NCI-H69 (cell line): ENCODE measurements around the gene LYPD6B.
A peak's percentile ranks its signal among the peaks of the same experiment; 100 is the strongest.

Experiments used
- DNase-seq: peaks from one replicate; lab custom pipeline; 2025; lab: John Stamatoyannopoulos, UW

The LYPD6B gene

GRCh38 chr2:149160701-149161217 is 122.3 kb downstream of the LYPD6B start:
- DNase-seq: no peak

- no peak for DNase-seq
These were observed 123.2 kb downstream of the LYPD6B start for GRCh38 chr2:149161481-149162225.

GRCh38 chr2:149164296-149164695 is 125.8 kb downstream of the LYPD6B start:
- DNase-seq: no peak

GRCh38 chr2:149164827-149165226 is 126.3 kb downstream of the LYPD6B start:
- no peak for DNase-seq

- no peak for DNase-seq
These were observed 128.7 kb downstream of the LYPD6B start for GRCh38 chr2:149167001-149167780.

- DNase-seq: no peak
These were observed 129.4 kb downstream of the LYPD6B start for GRCh38 chr2:149167941-149168340.

GRCh38 chr2:149169656-149170055 is 131.2 kb downstream of the LYPD6B start:
- peak; percentile 65 for DNase-seq

- DNase-seq: peak; percentile 45
These were observed 131.7 kb downstream of the LYPD6B start for GRCh38 chr2:149170156-149170555.

- DNase-seq: no peak
These were observed 132.4 kb downstream of the LYPD6B start for GRCh38 chr2:149170911-149171310.

GRCh38 chr2:149173220-149173619 is 134.7 kb downstream of the LYPD6B start:
- no peak for DNase-seq

- no peak for DNase-seq
These were observed 137.5 kb downstream of the LYPD6B start for GRCh38 chr2:149175956-149176355.

- DNase-seq: no peak
These were observed 140.1 kb downstream of the LYPD6B start for GRCh38 chr2:149178612-149179011.

- DNase-seq: no peak
These were observed 141.9 kb downstream of the LYPD6B start for GRCh38 chr2:149180226-149180875.

- DNase-seq: no peak
These were observed 144.7 kb downstream of the LYPD6B start for GRCh38 chr2:149183187-149183586.

GRCh38 chr2:149184991-149185390 is 146.5 kb downstream of the LYPD6B start:
- peak; percentile 46 for DNase-seq

- DNase-seq: no peak
These were observed 147.5 kb downstream of the LYPD6B start for GRCh38 chr2:149185942-149186490.

GRCh38 chr2:149187057-149187456 is 148.6 kb downstream of the LYPD6B start:
- no peak for DNase-seq

GRCh38 chr2:149188291-149188690 is 149.8 kb downstream of the LYPD6B start:
- no peak for DNase-seq

- no peak for DNase-seq
These were observed 151.3 kb downstream of the LYPD6B start for GRCh38 chr2:149189769-149190168.

GRCh38 chr2:149191915-149192314 is 153.4 kb downstream of the LYPD6B start:
- no peak for DNase-seq

GRCh38 chr2:149192427-149192826 is 153.9 kb downstream of the LYPD6B start:
- no peak for DNase-seq

GRCh38 chr2:149200109-149200520 is 161.6 kb downstream of the LYPD6B start:
- peak; percentile 8 for DNase-seq
